Measurements from ENCODE around the gene MYL3. TPM values are rescaled to one million over a fixed set of nuclear protein-coding genes. Genes with fewer than 3 reads are reported as not detected.
"Not testable (repeated sequence)": the region's sequence is repeated elsewhere in the genome, so short reads cannot be mapped to it uniquely, and the experiment has no call there.

MYL3 gene
- polyA plus RNA-seq (2013, experiment 1 of 2), result 0.25 TPM
- 0.44 TPM for polyA plus RNA-seq (2013, experiment 2 of 2)

GRCh38 chr3:46863261-46863782, at the start of gene MYL3:
MYL3 (minus strand) TSS chr3:46863444; CDS start chr3:46863390, 54 bp downstream.
- H3K27me3 ChIP-seq (ENCODE audit: insufficient read depth, low read length), result no peaks in the 10 kb centered on the region
- no peak within 1 kb of the TSS for H3K27ac ChIP-seq (ENCODE audit: low read depth, low read length)
- H3K9me3 ChIP-seq (ENCODE audit: insufficient read depth, low read depth, low read length), result no peaks in the 10 kb centered on the region
- H3K36me3 ChIP-seq (ENCODE audit: insufficient read depth, low read length), result no peaks in the 10 kb centered on the region
- WGBS, result 86% methylated on average over 7 of the region's 7 CpGs
- H3K9ac ChIP-seq (ENCODE audit: low read depth, low read length), result no peak within 1 kb of the TSS
- no peaks in the 10 kb centered on the region for H3K4me1 ChIP-seq (ENCODE audit: insufficient read depth, low read length)
- no peak within 1 kb of the TSS for H3K4me3 ChIP-seq (ENCODE audit: low read length)

GRCh38 chr3:46912986-46913385, 49.7 kb upstream of the MYL3 start:
- Histone ChIP-seq H3K4me1 (ENCODE audit: insufficient read depth, low read length) (no peaks in the 10 kb centered on the region), H3K27me3 (ENCODE audit: insufficient read depth, low read length) (no peaks in the 10 kb centered on the region), H3K9me3 (ENCODE audit: insufficient read depth, low read depth, low read length) (peaks cover 8% of the 10 kb centered on the region), H3K27ac (ENCODE audit: low read depth, low read length) (no peak overlapping the region), H3K9ac (ENCODE audit: low read depth, low read length) (no peak overlapping the region), H3K4me3 (ENCODE audit: low read length) (no peak overlapping the region), H3K36me3 (ENCODE audit: insufficient read depth, low read length) (peaks cover 16% of the 10 kb centered on the region)
- WGBS, result 100% methylated on average over 2 of the region's 3 CpGs

GRCh38 chr3:46910914-46911313, 47.7 kb upstream of the MYL3 start:
- H3K9ac ChIP-seq (ENCODE audit: low read depth, low read length); H3K4me1 ChIP-seq (ENCODE audit: insufficient read depth, low read length); H3K27me3 ChIP-seq (ENCODE audit: insufficient read depth, low read length); H3K9me3 ChIP-seq (ENCODE audit: insufficient read depth, low read depth, low read length); H3K4me3 ChIP-seq (ENCODE audit: low read length); H3K27ac ChIP-seq (ENCODE audit: low read depth, low read length); H3K36me3 ChIP-seq (ENCODE audit: insufficient read depth, low read length): not testable (repeated sequence)
- WGBS, result 94% methylated on average over 10 of the region's 10 CpGs

GRCh38 chr3:46910166-46910760, 47.0 kb upstream of the MYL3 start:
- H3K9me3 ChIP-seq (ENCODE audit: insufficient read depth, low read depth, low read length), result no peaks in the 10 kb centered on the region
- H3K4me1 ChIP-seq (ENCODE audit: insufficient read depth, low read length), result no peaks in the 10 kb centered on the region
- H3K27ac ChIP-seq (ENCODE audit: low read depth, low read length), result no peak overlapping the region
- H3K27me3 ChIP-seq (ENCODE audit: insufficient read depth, low read length), result no peaks in the 10 kb centered on the region
- no peaks in the 10 kb centered on the region for H3K36me3 ChIP-seq (ENCODE audit: insufficient read depth, low read length)
- WGBS, result 87% methylated on average over 6 of the region's 6 CpGs
- H3K9ac ChIP-seq (ENCODE audit: low read depth, low read length), result no peak overlapping the region
- no peak overlapping the region for H3K4me3 ChIP-seq (ENCODE audit: low read length)

GRCh38 chr3:46909535-46910161, 46.4 kb upstream of the MYL3 start:
- H3K27me3 ChIP-seq (ENCODE audit: insufficient read depth, low read length), result no peaks in the 10 kb centered on the region
- no peaks in the 10 kb centered on the region for H3K36me3 ChIP-seq (ENCODE audit: insufficient read depth, low read length)
- no peaks in the 10 kb centered on the region for H3K4me1 ChIP-seq (ENCODE audit: insufficient read depth, low read length)
- no peak overlapping the region for H3K27ac ChIP-seq (ENCODE audit: low read depth, low read length)
- H3K9me3 ChIP-seq (ENCODE audit: insufficient read depth, low read depth, low read length), result no peaks in the 10 kb centered on the region
- H3K9ac ChIP-seq (ENCODE audit: low read depth, low read length), result no peak overlapping the region
- no peak overlapping the region for H3K4me3 ChIP-seq (ENCODE audit: low read length)
- WGBS, result 28% methylated on average over 18 of the region's 18 CpGs

GRCh38 chr3:46908986-46909534, 45.8 kb upstream of the MYL3 start:
- no peak overlapping the region for H3K27ac ChIP-seq (ENCODE audit: low read depth, low read length)
- H3K36me3 ChIP-seq (ENCODE audit: insufficient read depth, low read length), result no peaks in the 10 kb centered on the region
- no peaks in the 10 kb centered on the region for H3K4me1 ChIP-seq (ENCODE audit: insufficient read depth, low read length)
- no peaks in the 10 kb centered on the region for H3K9me3 ChIP-seq (ENCODE audit: insufficient read depth, low read depth, low read length)
- WGBS, result 85% methylated on average over 8 of the region's 8 CpGs
- no peak overlapping the region for H3K9ac ChIP-seq (ENCODE audit: low read depth, low read length)
- no peak overlapping the region for H3K4me3 ChIP-seq (ENCODE audit: low read length)
- H3K27me3 ChIP-seq (ENCODE audit: insufficient read depth, low read length), result no peaks in the 10 kb centered on the region

GRCh38 chr3:46908294-46908985, 45.2 kb upstream of the MYL3 start:
- Histone ChIP-seq H3K9me3 (ENCODE audit: insufficient read depth, low read depth, low read length) (no peaks in the 10 kb centered on the region), H3K27ac (ENCODE audit: low read depth, low read length) (no peak overlapping the region), H3K9ac (ENCODE audit: low read depth, low read length) (no peak overlapping the region), H3K36me3 (ENCODE audit: insufficient read depth, low read length) (no peaks in the 10 kb centered on the region), H3K27me3 (ENCODE audit: insufficient read depth, low read length) (no peaks in the 10 kb centered on the region), H3K4me3 (ENCODE audit: low read length) (no peak overlapping the region), H3K4me1 (ENCODE audit: insufficient read depth, low read length) (no peaks in the 10 kb centered on the region)
- WGBS, result 94% methylated on average over 24 of the region's 24 CpGs

- no peak overlapping the region for H3K9ac ChIP-seq (ENCODE audit: low read depth, low read length)
- no peaks in the 10 kb centered on the region for H3K9me3 ChIP-seq (ENCODE audit: insufficient read depth, low read depth, low read length)
- no peaks in the 10 kb centered on the region for H3K4me1 ChIP-seq (ENCODE audit: insufficient read depth, low read length)
- H3K27me3 ChIP-seq (ENCODE audit: insufficient read depth, low read length), result no peaks in the 10 kb centered on the region
- H3K4me3 ChIP-seq (ENCODE audit: low read length), result no peak overlapping the region
- 89% methylated on average over 1 of the region's 1 CpG for WGBS
- H3K27ac ChIP-seq (ENCODE audit: low read depth, low read length), result no peak overlapping the region
- H3K36me3 ChIP-seq (ENCODE audit: insufficient read depth, low read length), result no peaks in the 10 kb centered on the region
These were observed 44.7 kb upstream of the MYL3 start for GRCh38 chr3:46907960-46908293.

GRCh38 chr3:46907271-46907670, 44.0 kb upstream of the MYL3 start:
- Histone ChIP-seq H3K9ac (ENCODE audit: low read depth, low read length) (no peak overlapping the region), H3K4me1 (ENCODE audit: insufficient read depth, low read length) (no peaks in the 10 kb centered on the region), H3K4me3 (ENCODE audit: low read length) (no peak overlapping the region), H3K9me3 (ENCODE audit: insufficient read depth, low read depth, low read length) (no peaks in the 10 kb centered on the region), H3K27me3 (ENCODE audit: insufficient read depth, low read length) (no peaks in the 10 kb centered on the region), H3K27ac (ENCODE audit: low read depth, low read length) (no peak overlapping the region), H3K36me3 (ENCODE audit: insufficient read depth, low read length) (no peaks in the 10 kb centered on the region)
- 87% methylated on average over 12 of the region's 12 CpGs for WGBS

- Histone ChIP-seq H3K9me3 (ENCODE audit: insufficient read depth, low read depth, low read length) (no peaks in the 10 kb centered on the region), H3K27ac (ENCODE audit: low read depth, low read length) (no peak overlapping the region), H3K4me3 (ENCODE audit: low read length) (no peak overlapping the region), H3K4me1 (ENCODE audit: insufficient read depth, low read length) (no peaks in the 10 kb centered on the region), H3K36me3 (ENCODE audit: insufficient read depth, low read length) (no peaks in the 10 kb centered on the region), H3K27me3 (ENCODE audit: insufficient read depth, low read length) (no peaks in the 10 kb centered on the region), H3K9ac (ENCODE audit: low read depth, low read length) (no peak overlapping the region)
- 89% methylated on average over 4 of the region's 4 CpGs for WGBS
These were observed 43.3 kb upstream of the MYL3 start for GRCh38 chr3:46906471-46907058.

Data from HUES64 (cell line).